UCSD-AML1 (cell line): ENCODE measurements around the gene CLNS1A.
"Not testable (repeated sequence)": the region's sequence is repeated elsewhere in the genome, so short reads cannot be mapped to it uniquely, and the experiment has no call there.

ENCODE experiments used
- DNase-seq: peaks from one replicate; lab custom pipeline; 2025; ENCODE audit not compliant: unreplicated experiment; lab: John Stamatoyannopoulos, UW

CLNS1A gene

DNA sequence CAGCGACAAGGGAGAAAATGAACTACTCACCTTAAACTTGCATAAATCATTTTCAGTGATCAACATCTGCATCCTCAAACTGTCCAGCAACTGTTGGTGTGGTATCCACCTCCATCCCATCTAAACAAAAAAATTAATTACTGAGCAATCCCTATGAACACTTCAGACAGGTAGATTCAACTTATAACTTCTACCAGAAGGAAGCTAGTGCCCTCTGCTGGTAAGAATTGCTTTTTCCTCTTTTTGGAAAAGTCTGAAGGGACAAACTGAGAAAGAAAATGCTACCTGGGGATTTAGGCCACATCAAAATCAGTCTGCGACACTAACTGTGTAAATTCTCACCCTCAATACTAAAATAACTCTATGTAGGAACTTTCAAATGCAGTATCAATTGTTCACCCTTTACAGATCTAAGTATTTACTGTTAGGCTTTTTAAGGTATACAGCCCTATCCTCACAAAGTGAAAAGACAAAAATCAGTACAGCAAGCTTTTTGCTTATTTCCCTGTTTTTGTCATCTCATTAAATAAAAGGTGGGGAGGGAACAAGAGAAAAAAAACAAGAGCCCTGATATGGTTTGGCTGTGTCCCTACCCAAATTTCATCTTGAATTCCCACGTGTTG, 17.9 kb downstream of the CLNS1A start:
- DNase-seq: no peak

DNA sequence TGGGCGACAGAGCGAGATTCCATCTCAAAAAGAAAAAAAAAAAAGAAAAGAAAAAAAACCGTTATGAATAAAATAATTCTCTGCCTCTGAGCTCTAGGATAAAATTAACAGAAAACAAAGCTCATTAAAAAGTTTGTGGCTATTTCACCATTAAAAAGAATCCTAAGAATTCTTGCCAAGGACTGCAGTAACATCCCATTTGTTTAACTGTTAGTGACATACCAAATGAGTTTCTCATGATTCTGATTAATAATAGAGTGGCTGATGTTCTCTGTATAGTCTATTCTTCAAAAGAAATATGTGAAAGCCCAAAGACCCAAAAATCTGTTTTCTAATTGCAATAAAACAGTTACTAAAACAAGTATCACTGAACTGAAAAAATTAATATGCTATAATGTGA, 19.7 kb downstream of the CLNS1A start:
- DNase-seq: no peak

DNA sequence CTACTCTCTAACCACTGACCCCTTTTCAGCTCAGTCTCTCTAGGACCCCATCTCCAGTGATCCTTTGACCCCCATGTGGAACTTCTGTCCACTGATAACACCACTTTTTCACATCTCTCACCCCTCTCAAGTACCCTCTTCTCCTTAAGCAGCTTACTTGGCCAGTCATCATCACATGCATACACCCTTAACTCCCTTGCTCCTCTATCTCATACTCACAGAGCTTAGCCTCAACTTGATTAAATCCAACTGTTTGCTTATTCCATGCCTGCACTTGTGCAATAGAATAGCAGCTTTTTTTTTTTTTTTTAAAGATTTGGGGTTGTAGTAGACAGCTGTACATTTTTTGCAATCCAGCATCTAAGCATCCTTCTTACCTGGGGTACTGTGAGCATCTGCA, 25.7 kb downstream of the CLNS1A start:
- no peak for DNase-seq

DNA sequence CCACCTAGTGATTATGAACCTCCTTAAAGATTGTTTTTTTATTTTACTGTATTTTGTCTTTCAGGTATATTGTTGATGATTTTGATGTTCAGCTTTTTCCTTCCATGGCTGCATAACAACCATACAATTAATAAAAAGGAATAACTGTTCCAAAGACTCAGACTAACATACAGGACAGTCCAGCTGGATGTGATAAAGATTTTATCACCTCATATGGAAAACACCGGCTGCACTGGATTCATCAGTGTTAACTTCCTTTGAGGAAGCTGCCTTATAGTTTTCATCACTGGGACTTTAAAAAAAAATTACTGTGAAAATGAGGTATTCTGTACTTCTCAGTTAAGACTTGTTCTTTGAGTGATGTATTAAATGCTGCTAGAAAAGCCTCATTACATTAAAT, 28.4 kb downstream of the CLNS1A start:
- DNase-seq: no peak

DNA sequence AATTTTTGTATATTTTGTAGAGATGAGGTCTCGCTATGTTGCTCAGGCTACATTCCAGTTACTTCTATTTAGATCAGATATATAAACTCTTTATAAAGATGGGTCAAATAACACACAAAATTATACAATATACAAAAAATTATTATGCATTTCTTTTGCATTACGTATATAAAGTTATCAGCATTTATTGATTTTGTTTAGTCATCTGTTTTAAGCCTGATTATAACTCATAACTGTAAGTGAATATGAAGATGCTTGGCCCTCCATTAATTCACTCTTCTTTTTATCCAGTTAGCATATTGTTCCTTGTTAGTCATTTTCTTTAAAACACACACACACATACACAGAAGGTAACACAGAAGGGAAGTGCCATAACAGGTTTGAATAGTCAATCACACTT, 33.3 kb downstream of the CLNS1A start:
- no peak for DNase-seq

DNA sequence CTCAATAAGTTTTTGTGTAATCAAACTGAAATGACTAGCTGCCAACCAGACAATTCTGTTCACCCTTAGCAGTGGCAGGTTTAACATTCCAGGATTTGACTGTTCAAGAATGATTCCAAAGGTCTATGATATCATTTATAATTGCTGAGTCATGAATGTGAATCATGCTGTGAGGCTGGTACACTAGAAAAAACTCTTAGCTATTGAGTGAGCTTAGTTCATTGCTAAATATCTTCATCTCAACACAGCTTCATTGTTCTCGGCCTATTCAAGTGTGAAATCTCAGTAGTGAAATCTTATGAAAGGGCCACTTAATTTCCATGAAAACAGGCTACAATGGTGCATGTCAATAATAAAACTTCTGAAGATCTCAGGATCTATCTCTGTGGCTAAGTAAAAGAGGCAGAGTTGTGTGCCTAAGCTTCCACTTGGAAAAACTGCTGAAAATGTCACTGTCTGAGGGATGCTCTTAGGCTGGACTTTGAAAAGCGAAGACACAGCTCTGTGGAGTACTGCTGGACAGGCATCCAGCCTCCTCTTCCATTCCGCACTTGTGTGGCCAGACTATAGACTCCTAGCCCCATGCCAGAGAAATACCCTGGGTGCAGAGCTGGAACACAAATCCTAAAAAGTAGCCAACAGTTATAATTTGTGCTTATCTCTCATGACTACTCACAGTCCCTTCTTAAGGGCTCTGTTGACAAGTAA, 35.1 kb downstream of the CLNS1A start:
- no peak for DNase-seq

DNA sequence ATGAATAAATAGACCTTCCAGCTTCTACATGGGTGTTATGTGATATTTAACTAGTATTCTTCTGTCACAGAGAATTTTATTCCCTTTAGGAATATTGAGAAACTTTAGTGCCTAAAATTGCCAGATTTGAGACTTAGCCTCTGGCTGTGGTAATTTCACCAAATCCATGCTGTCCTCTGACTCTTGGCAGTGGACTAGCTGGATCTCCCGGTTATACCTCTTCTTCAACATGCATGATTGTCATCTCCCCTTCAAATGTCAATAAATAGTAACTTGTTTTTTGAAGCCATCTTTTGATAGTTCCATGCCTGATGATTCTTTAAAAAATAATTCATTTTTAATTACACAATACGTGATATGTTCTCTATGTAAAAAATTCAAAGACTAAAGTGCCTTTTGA, 39.4 kb downstream of the CLNS1A start:
- no peak for DNase-seq

DNA sequence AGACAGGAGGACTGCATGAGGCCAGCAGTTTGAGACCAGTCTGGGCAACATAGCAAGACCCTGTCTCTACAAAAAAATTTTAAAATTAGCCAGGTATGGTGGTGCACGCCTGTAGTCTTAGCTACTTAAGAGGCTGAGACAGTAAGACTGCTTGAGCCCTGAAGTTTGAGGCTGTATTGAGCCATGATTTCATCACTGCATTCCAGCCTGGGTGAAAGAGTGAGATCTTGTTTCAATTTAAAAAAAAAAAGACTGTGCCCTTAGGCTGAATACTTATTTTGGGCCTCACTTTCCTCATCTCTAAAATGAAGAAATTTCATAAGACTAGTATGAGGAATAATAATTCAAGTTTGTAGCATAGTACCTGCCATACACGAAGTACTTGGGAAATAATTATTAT, 41.0 kb downstream of the CLNS1A start:
- no peak for DNase-seq

DNA sequence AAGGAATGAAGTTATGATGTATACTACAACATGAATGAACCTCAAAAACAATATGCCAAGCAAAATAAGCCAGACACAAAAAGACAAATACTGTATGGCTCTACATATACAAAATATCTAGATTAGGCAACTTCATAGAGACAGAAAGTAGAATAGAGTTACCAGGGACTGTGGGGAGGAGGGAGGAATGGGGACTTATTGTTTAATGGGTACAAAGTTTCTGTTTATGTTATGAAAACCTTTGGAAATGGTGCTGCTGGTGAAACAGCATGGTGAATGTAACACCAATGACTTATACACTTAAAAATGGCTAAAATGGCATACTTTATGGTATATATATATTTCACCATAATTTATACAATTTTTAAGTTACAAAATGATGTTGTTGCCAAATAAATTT, 43.7 kb downstream of the CLNS1A start:
- no peak for DNase-seq

DNA sequence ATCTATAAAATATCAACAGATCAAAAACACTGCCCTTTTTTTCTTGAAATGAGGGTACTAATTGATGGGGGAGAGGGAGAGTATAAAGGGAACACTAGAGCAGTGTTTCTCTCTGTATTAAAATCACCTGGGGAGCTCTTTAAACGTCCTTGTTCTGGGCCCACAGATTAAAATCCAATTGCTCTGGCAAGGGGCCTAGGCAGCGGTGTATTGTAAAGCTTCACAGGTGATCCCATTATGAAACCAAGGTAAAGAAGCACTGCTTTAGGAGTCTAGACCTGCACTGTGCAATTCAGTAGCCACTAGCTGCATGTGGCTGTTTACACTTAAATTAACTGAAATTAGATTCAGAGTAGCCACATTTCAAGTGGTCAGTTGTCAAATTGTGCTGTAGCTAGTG, 44.9 kb downstream of the CLNS1A start:
- DNase-seq: no peak

DNA sequence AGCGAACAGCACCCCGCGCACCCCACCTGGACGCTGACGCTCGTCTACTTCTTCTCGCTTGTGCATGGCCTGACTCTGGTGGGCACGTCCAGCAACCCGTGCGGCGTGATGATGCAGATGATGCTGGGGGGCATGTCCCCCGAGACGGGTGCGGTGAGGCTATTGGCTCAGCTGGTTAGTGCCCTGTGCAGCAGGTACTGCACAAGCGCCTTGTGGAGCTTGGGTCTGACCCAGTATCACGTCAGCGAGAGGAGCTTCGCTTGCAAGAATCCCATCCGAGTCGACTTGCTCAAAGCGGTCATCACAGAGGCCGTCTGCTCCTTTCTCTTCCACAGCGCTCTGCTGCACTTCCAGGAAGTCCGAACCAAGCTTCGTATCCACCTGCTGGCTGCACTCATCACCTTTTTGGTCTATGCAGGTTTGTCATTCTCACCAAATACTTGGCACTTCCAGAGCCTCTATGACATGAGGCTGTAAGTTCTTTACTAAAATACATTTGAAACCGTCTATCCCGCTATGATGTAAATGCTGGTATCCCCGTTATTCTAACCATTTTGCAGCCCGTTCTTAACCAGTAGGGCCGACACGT, 47.3 kb downstream of the CLNS1A start:
- DNase-seq: no peak

DNA sequence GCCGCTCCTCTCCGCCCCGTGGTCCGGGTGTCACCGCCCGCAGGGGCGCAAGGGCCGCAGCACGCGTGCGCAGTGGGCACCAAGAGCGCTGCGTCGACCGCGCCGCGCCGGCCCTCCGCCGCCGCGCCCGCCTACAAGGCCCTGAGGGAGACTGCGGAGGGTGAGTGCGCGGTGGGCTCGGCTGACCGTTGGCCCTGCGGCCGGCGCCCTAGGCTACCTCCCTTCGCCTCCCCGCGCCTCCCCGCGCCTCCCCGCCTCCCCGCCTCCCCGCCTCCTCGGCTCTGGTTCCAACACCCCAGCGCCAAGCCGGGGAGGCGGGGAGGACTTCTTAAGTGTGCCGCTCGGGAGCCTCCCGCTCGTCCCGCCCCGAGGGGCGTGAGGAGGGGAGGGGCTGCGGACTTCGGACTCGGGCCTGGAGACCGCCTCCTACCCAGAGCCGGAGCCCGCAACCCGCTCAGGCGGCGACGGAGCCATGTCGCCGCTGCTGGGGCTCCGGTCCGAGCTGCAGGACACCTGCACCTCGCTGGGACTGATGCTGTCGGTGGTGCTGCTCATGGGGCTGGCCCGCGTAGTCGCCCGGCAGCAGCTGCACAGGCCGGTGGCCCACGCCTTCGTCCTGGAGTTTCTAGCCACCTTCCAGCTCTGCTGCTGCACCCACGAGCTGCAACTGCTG, 47.9 kb downstream of the CLNS1A start, which contains the start of gene AQP11:
AQP11 (plus strand) TSS at position 433 of the 673 bp plus-strand sequence; CDS start at position 473, 40 bp downstream.
- DNase-seq: peak; percentile 79

DNA sequence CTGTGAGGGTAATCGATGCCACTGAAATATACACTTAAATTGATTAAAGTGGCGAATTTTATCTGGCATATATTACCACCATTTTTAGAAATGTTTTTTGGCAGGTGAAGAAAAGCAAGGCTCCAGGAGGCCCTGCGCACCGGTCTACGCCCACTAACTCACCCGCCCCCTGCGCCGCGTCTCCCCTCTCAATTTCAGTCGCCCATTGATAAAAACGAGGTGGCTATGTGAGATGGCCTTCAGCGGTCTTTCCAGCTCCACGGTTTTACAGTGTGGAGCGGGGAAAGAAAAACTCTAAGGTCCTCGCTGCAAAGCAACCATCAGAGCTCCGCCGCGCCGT, 48.4 kb downstream of the CLNS1A start:
- DNase-seq: no peak

DNA sequence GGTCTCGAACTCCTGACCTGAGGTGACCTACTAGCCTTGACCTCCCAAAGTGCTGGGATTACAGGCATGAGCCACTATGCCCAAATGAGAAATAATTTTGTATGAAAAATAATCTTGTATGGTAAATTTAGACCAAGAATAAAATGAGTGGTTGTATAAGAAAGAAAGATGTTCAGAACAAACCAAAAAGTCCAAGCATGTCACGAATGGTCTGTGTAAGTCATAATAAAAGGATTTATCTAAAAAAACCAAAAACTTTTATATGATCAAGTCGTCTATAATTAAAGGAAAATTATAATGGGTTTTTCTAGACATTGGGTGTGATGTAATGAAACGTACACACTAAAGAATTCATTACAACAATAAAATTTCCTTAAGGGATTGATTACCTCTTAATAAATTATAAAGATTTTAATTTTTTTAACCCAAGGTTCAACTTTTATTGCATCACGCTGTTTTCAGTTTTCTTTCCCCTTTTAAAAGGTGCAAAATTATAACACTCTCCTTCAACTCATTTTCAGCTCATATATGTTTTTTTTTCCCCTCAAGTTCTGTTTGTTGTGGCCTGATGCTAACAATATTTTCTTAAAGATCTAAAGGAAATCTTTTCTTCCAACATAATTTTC, 56.8 kb downstream of the CLNS1A start:
- no peak for DNase-seq

DNA sequence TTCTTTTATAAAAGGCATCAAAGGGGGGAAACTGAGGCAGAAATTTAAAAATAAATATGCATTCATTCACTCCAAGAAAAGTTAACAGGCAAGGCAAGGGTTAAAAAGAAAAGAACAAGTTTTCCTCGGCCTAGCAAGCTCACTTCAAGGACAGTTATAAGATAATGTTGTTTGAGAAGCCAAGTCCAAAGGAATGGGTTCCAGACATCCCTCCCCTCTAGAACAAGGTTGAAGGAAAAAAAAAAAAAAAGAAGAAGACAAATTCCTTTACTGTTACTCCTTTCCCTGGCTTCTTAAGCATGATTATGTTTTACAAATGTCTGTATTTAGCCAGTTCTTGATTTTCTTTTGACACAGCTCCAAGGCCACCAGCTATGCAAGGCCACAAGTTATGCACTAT, 62.2 kb downstream of the CLNS1A start:
- not testable (repeated sequence) for DNase-seq

DNA sequence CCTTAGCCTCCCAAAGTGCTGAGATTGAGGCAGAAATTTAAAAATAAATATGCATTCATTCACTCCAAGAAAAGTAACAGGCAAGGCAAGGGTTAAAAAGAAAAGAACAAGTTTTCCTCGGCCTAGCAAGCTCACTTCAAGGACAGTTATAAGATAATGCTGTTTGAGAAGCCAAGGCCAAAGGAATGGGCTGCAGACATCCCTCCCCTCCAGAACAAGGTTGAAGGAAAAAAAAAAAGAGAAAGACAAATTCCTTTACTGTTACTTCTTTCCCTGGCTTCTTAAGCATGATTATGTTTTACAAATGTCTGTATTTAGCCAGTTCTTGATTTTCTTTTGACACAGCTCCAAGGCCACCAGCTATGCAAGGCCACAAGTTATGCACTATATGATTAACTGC, 66.7 kb downstream of the CLNS1A start:
- not testable (repeated sequence) for DNase-seq

DNA sequence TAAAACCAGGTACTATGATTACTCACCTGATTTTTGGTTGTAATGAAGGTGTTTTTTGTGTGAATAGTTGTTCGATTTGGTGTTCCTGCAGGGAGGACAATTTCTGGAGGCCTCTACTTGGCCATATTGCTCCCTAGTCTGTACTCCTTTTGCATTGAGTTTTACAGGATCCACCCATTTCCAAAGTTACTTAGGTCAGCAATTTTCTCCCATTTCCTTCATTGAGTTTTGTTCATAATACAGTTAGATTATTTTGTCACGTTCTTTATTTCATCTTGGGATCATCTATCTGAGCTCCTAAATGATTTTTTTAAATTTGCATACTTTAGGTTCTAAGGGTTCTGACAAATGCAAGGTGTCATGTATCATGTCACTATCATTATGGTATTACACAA, 67.9 kb downstream of the CLNS1A start:
- no peak for DNase-seq

DNA sequence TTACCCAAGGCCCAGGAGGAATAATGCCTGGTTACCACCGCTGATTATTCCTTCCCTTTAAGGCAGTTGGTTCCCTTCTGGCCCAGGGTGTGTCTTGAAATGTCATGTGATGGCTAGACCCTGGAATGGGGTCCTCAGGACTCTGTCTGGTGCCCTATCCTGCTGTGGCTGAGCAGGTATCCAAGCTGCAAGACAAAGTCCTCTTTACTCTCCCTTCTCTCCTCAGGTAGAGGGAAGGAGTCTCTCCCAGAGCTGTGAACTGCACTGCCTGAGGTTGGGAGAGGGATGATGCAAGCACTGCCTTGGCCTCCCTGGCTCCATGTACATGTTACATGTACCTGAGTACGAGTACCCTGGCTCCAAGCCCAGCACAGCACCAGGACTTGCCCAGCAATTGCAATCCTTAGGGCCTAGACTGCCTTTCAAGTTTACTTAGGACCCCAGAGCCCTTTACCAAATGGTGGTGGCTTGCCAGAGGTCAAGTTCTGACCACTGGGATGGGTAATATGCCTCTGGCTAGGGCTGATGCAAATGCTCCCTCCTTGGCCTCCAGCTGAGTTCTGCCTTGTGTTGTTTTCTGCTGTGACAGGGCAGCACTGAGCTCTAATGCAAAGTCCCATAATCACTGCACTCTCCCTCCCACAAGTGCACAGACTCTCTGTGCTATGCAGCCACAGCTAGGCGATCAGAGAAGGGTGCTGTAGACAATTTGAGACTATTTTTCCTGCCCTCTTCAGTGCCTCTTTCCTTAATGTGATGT, 68.5 kb downstream of the CLNS1A start:
- no peak for DNase-seq

DNA sequence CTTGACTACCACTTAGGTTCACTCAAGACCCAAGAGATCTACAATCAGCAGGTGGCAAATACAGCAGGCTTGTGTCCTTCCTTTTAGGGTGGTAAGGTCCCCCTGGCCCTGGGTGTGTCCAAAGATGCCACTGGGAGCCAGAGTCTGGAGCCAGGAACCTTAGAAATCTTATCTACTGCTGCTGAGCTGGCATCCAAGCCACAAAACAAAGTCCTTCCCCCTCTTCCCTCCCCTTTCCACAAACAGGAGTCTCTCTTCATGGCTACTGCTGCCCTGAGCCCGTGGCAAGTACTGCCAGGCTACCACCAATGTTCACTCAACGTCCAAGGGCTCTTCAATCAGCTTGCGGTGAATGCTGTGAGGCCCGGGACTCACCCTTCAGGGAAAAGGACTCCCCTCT, 69.3 kb downstream of the CLNS1A start:
- no peak for DNase-seq
